ENCODE data around the gene FAM83F. TPM values are rescaled to one million over a fixed set of nuclear protein-coding genes. Genes with fewer than 3 reads are reported as not detected.

Gene FAM83F
- polyA plus RNA-seq, 2 of the 4 experiments (the other 2 are of a cell fraction), result not detected

DNA sequence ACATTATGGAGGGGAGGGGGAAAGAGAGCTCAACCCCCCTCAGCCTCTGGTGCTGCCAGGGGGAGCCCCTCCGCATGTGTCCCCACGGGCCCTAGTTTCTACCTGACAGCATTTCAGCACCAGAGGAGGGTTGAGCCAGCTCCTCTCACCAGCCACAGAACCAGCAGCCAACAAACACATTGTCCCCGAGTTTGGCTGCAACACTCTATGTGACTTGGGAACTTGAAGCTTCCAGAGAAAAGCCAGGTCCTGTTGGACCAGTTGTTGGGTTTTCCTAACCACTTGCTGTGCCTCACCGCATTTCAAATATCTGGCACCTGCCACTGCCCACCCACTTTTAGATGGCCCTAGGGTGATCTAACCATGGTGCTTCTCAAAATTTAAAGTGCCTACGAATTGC, 21.1 kb upstream of the FAM83F start:
- ChIA-PET POLR2A (no interaction called here), CTCF (interaction anchor here (0.6 kb wide), 1 partner anchor 13 kb away, joined by 3 read pairs; no protein-coding TSS in a partner anchor)

DNA sequence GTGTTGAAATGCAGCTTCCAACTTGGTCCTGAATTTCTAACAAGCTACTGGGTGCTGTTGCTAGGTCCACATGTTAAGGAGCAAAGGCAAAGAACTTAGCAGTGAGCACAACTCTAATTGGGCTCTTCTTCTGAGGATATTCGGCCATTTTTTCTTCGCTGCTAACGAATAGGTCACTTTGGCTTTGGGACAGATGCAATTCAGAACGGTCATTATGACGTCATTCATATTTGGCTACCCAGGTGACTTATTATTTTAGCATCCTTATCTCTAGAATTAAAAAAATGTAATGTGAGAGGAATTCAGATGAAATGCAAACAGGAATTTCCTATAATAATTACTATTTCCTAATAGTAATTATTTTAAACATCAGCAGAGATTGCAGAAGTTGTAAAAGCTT, 20.7 kb upstream of the FAM83F start:
- CTCF ChIA-PET, result no interaction called here
- H3K9me3 ChIP-seq, result no peaks in the 10 kb centered on the region
- no peak overlapping the region for H3K4me3 ChIP-seq
- DNase-seq (ENCODE audit: low read depth in 1 of 2, low spot score in 1 of 2), result no peak
- no peak overlapping the region for H3K4me2 ChIP-seq
- H3K4me1 ChIP-seq, result no peaks in the 10 kb centered on the region
- no peak for TF ChIP-seq HEYL (CRISPR knock-in tag; IDR thresholded peaks at IDR 0.05)
- TF ChIP-seq TP53 (CRISPR knock-in tag; IDR thresholded peaks at IDR 0.05), result no peak
- TF ChIP-seq MYC (IDR thresholded peaks at IDR 0.05; ENCODE audit: borderline replicate concordance, low read length), result no peak
- TF ChIP-seq, protein P1, sequence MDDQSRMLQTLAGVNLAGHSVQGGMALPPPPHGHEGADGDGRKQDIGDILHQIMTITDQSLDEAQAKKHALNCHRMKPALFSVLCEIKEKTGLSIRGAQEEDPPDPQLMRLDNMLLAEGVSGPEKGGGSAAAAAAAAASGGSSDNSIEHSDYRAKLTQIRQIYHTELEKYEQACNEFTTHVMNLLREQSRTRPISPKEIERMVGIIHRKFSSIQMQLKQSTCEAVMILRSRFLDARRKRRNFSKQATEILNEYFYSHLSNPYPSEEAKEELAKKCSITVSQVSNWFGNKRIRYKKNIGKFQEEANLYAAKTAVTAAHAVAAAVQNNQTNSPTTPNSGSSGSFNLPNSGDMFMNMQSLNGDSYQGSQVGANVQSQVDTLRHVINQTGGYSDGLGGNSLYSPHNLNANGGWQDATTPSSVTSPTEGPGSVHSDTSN (IDR thresholded peaks at IDR 0.05), result no peak
- no peak for TF ChIP-seq HDAC2 (IDR thresholded peaks at IDR 0.05)
- TF ChIP-seq, protein P2, sequence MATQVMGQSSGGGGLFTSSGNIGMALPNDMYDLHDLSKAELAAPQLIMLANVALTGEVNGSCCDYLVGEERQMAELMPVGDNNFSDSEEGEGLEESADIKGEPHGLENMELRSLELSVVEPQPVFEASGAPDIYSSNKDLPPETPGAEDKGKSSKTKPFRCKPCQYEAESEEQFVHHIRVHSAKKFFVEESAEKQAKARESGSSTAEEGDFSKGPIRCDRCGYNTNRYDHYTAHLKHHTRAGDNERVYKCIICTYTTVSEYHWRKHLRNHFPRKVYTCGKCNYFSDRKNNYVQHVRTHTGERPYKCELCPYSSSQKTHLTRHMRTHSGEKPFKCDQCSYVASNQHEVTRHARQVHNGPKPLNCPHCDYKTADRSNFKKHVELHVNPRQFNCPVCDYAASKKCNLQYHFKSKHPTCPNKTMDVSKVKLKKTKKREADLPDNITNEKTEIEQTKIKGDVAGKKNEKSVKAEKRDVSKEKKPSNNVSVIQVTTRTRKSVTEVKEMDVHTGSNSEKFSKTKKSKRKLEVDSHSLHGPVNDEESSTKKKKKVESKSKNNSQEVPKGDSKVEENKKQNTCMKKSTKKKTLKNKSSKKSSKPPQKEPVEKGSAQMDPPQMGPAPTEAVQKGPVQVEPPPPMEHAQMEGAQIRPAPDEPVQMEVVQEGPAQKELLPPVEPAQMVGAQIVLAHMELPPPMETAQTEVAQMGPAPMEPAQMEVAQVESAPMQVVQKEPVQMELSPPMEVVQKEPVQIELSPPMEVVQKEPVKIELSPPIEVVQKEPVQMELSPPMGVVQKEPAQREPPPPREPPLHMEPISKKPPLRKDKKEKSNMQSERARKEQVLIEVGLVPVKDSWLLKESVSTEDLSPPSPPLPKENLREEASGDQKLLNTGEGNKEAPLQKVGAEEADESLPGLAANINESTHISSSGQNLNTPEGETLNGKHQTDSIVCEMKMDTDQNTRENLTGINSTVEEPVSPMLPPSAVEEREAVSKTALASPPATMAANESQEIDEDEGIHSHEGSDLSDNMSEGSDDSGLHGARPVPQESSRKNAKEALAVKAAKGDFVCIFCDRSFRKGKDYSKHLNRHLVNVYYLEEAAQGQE (IDR thresholded peaks at IDR 0.05), result no peak
- no peak for TF ChIP-seq EP300 (IDR thresholded peaks at IDR 0.05)
- TF ChIP-seq RAD21 (conservative IDR thresholded peaks at IDR 0.05 in 1 of 2, IDR thresholded peaks at IDR 0.05 in 1 of 2), result no peak
- TF ChIP-seq, protein P3, sequence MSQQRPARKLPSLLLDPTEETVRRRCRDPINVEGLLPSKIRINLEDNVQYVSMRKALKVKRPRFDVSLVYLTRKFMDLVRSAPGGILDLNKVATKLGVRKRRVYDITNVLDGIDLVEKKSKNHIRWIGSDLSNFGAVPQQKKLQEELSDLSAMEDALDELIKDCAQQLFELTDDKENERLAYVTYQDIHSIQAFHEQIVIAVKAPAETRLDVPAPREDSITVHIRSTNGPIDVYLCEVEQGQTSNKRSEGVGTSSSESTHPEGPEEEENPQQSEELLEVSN (IDR thresholded peaks at IDR 0.05; ENCODE audit: borderline replicate concordance, low read depth), result no peak
- no peak for TF ChIP-seq TFCP2L1 (CRISPR knock-in tag; IDR thresholded peaks at IDR 0.05)
- no peak for TF ChIP-seq NPAS2 (CRISPR knock-in tag; IDR thresholded peaks at IDR 0.05; ENCODE audit: borderline replicate concordance)
- TF ChIP-seq, protein P4, sequence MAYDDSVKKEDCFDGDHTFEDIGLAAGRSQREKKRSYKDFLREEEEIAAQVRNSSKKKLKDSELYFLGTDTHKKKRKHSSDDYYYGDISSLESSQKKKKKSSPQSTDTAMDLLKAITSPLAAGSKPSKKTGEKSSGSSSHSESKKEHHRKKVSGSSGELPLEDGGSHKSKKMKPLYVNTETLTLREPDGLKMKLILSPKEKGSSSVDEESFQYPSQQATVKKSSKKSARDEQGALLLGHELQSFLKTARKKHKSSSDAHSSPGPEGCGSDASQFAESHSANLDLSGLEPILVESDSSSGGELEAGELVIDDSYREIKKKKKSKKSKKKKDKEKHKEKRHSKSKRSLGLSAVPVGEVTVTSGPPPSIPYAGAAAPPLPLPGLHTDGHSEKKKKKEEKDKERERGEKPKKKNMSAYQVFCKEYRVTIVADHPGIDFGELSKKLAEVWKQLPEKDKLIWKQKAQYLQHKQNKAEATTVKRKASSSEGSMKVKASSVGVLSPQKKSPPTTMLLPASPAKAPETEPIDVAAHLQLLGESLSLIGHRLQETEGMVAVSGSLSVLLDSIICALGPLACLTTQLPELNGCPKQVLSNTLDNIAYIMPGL (CRISPR knock-in tag; IDR thresholded peaks at IDR 0.05; ENCODE audit: borderline replicate concordance), result no peak
- no peak for TF ChIP-seq BHLHE40 (IDR thresholded peaks at IDR 0.05; ENCODE audit: low read depth, low read length)
- TF ChIP-seq ZSCAN20 (CRISPR knock-in tag; IDR thresholded peaks at IDR 0.05), result no peak
- TF ChIP-seq POLR2A (IDR thresholded peaks at IDR 0.05; ENCODE audit: low read length), result no peak
- no peak for TF ChIP-seq HOXB5 (CRISPR knock-in tag; IDR thresholded peaks at IDR 0.05)
- ATAC-seq, result no peak
- WGBS (ENCODE audit: missing lambda C conversion rate), result 59% methylated on average over 5 of the region's 5 CpGs
- POLR2A ChIA-PET, result no interaction called here
- no peak for FAIRE-seq
- H3K27ac ChIP-seq, result no peak overlapping the region

More for the DNA sequence above, 21.1 kb upstream of the FAM83F start:
- Histone ChIP-seq H3K4me1 (no peaks in the 10 kb centered on the region), H3K4me2 (no peak overlapping the region), H3K4me3 (no peak overlapping the region), H3K9me3 (no peaks in the 10 kb centered on the region), H3K27ac (no peak overlapping the region)
- WGBS (ENCODE audit: missing lambda C conversion rate), result 5% methylated on average over 3 of the region's 5 CpGs
- no peak for ATAC-seq
- no peak for FAIRE-seq
- TF ChIP-seq ESRRA (IDR thresholded peaks at IDR 0.05; ENCODE audit: borderline replicate concordance, low read length), result no peak
- TF ChIP-seq FOSB (CRISPR knock-in tag; IDR thresholded peaks at IDR 0.05), result no peak
- TF ChIP-seq, protein P2 (IDR thresholded peaks at IDR 0.05), result no peak
- TF ChIP-seq, protein P5, sequence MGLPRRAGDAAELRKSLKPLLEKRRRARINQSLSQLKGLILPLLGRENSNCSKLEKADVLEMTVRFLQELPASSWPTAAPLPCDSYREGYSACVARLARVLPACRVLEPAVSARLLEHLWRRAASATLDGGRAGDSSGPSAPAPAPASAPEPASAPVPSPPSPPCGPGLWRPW (IDR thresholded peaks at IDR 0.05), result no peak
- TF ChIP-seq RARB (CRISPR knock-in tag; IDR thresholded peaks at IDR 0.05), result no peak
- TF ChIP-seq, protein P1 (IDR thresholded peaks at IDR 0.05), result no peak
- no peak for DNase-seq (ENCODE audit: low read depth in 1 of 2, low spot score in 1 of 2)
